Body of pancreas (tissue), 4 donors: ENCODE results near the gene TTPAL. TPM values are rescaled to one million over a fixed set of nuclear protein-coding genes. Genes with fewer than 3 reads are reported as not detected.

Source experiments
- ATAC-seq: fragments of 150-250 bp; one replicate; pipeline ENCODE4 v1.9.1; 2016
- DNase-seq, 4 donors: peaks; one replicate each; pipeline ENCODE4 v3.0.0-alpha.2; 2019
- H3K27ac ChIP-seq, 4 donors: fragments of 200-600 bp; sonication (generic); 1 replicate in 3 of 4; 2 replicates in 1 of 4; pipeline versions ENCODE4 v1.5.1 to v1.6.1; 2016 to 2019; ENCODE audit warnings: mild to moderate bottlenecking in 1 of 4, mixed read lengths in 1 of 4, moderate library complexity in 1 of 4
- H3K27me3 ChIP-seq, 2 donors: fragments of 200-600 bp; sonication (generic); one replicate each; pipeline ENCODE4 v1.6.0; 2016; ENCODE audit warnings: mild to moderate bottlenecking in 1 of 2
- H3K36me3 ChIP-seq, 2 donors: fragments of 200-600 bp; sonication (generic); replicated peaks in 1 of 2; 2 replicates each; pipeline ENCODE4 v1.5.1; 2016; ENCODE audit warnings: low read depth in 2 of 2; ENCODE audit not compliant: insufficient read depth in 1 of 2
- H3K4me1 ChIP-seq: fragments of 200-600 bp; sonication (generic); one replicate; pipeline ENCODE4 v1.6.0; 2016
- H3K4me3 ChIP-seq, 2 donors: fragments of 200-600 bp; sonication (generic); 1 replicate in 1 of 2; 2 replicates in 1 of 2; pipeline ENCODE4 v1.5.1; 2016 to 2019
- H3K9me3 ChIP-seq, 3 donors: fragments of 200-600 bp; sonication (generic); 1 replicate in 2 of 3; 2 replicates in 1 of 3; pipeline ENCODE4 v1.5.1; 2016
- POLR2A ChIP-seq, 3 donors: fragments of 450-650 bp; IDR thresholded peaks; one replicate each; pipeline ENCODE4 v1.6.1; 2016; ENCODE audit warnings: antibody characterized with exemption in 3 of 3, mild to moderate bottlenecking in 2 of 3
- WGBS, 2 donors: methylation state at CpG; one replicate each; pipeline ENCODE4 v1.1.5; 2017; 5-methylcytosine and 5-hydroxymethylcytosine counted together
- intact Hi-C: fragments of 100-400 bp; cut with DNase I; formaldehyde crosslinking; loops from one replicate; pipeline ENCODE4 v1.15.1; 2023
- total RNA-seq, 2 donors: library from RNA; depleted of rRNA; stranded (reverse); fragments of >200 nt; gene quantifications; one replicate each; pipeline ENCODE4 v1.1.0, GENCODE V29; 2016
- TF ChIP-seq, protein P1 (sequence below), 7 experiments: fragments of 450-650 bp in 4 of 7; fragments of 200-600 bp in 3 of 7; sonication (generic) in 3 of 7; IDR thresholded peaks; one replicate each; pipeline ENCODE4 v1.5.1; 2016 to 2019; ENCODE audit warnings: antibody characterized with exemption in 7 of 7

TTPAL gene
- total RNA-seq, 2 donors from 2014 or later = 8.3 to 9.9 TPM

DNA sequence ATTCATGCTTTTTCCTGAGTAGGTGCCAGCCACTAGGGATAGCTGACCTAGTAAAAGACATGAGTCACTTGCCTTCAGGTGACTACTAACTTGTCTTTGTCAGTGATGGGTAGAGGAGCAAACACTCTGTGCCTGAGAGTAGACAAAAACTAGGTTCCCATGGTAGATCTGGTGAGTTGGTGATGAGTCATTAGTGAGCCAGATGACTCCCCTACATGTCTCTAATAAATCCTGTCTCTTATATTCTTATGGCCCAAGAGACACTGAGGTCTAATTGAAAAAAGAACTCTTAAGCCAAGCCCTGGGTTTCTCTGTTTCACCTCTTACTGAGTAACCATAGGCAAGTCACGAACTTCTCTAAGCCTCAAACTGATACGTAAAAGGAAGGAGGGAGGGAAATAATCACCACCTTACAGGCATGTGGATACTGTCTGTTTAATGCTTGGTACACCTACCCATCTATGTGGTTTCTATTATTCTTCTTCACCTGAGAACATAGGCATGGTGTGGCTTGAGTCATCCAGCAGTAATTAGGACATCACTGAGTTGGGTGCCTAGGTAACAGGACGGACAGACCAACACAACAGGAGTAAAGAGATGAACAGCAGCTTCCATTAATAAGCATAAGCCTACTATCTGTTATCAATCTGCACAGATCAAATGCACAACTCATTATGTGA is 20.3 kb downstream of the TTPAL start:
- ATAC-seq (no peak), DNase-seq (no peak)
- Histone ChIP-seq H3K27ac (no peak overlapping the region), H3K4me1 (no peaks in the 10 kb centered on the region), H3K9me3 (no peaks in the 10 kb centered on the region), H3K27me3 (no peaks in the 10 kb centered on the region), H3K4me3 (no peak overlapping the region), H3K36me3 (peaks cover 9 to 25% of the 10 kb centered on the region in 2 donors)
- TF ChIP-seq, protein P1, sequence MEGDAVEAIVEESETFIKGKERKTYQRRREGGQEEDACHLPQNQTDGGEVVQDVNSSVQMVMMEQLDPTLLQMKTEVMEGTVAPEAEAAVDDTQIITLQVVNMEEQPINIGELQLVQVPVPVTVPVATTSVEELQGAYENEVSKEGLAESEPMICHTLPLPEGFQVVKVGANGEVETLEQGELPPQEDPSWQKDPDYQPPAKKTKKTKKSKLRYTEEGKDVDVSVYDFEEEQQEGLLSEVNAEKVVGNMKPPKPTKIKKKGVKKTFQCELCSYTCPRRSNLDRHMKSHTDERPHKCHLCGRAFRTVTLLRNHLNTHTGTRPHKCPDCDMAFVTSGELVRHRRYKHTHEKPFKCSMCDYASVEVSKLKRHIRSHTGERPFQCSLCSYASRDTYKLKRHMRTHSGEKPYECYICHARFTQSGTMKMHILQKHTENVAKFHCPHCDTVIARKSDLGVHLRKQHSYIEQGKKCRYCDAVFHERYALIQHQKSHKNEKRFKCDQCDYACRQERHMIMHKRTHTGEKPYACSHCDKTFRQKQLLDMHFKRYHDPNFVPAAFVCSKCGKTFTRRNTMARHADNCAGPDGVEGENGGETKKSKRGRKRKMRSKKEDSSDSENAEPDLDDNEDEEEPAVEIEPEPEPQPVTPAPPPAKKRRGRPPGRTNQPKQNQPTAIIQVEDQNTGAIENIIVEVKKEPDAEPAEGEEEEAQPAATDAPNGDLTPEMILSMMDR (IDR thresholded peaks at IDR 0.05) = no peak
- no peak for TF ChIP-seq POLR2A (IDR thresholded peaks at IDR 0.05)
- intact Hi-C loops = no loop called here
- 86 to 96% methylated on average over 3 of the region's 3 CpGs for WGBS, 2 donors

DNA sequence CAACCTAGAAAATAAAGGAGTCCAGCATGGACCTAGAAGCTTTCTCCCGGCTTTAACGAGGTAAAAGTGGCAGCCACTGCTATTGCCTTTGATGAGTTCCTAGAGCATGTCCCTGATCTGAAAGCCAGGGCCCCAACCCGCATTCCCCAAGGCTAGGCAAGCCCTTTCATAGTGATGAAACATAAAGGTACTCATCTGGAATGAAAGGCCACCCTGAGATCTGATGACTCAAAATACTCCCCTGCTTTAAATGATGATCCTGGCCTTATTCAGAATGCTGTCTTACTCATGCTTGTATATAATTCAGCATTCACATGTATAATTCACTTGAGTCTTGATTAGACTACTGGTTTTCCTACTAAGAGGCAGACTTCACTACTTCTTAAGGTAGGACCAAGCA is 21.3 kb downstream of the TTPAL start:
- no peak for ATAC-seq
- intact Hi-C loops = no loop called here
- no peaks in the 10 kb centered on the region for H3K9me3 ChIP-seq
- peaks cover 11 to 35% of the 10 kb centered on the region in 2 donors for H3K36me3 ChIP-seq
- H3K4me3 ChIP-seq = no peak overlapping the region
- no peaks in the 10 kb centered on the region for H3K4me1 ChIP-seq
- no peaks in the 10 kb centered on the region for H3K27me3 ChIP-seq
- no peak overlapping the region for H3K27ac ChIP-seq
- 86 to 88% methylated on average over 3 of the region's 3 CpGs for WGBS, 2 donors
- TF ChIP-seq POLR2A (IDR thresholded peaks at IDR 0.05) = no peak
- DNase-seq = no peak

DNA sequence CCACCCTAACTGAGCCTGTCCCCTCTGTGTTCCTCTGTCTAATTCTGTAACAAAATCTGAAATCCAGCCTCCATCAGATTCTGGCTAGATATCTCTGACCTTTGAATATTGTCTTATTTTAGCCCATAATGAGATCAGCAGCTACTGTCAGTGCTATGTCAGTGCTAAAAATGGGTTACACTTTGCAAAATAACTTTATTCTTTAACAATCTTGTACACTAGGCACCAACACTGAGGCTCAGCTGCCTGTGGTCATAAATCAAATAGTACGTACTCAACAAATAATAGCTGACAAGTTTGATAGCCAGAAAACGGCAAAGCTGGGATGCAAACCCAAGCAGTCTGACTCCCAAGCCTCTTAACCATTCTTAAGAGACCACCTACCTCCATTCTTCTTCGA is 22.1 kb downstream of the TTPAL start:
- no peaks in the 10 kb centered on the region for H3K9me3 ChIP-seq
- WGBS, 2 donors = 63 to 66% methylated on average over 3 of the region's 3 CpGs
- H3K27me3 ChIP-seq = no peaks in the 10 kb centered on the region
- ATAC-seq (no peak), DNase-seq (no peak)
- intact Hi-C loops = no loop called here
- H3K4me1 ChIP-seq = no peaks in the 10 kb centered on the region
- no peak for TF ChIP-seq POLR2A (IDR thresholded peaks at IDR 0.05)
- TF ChIP-seq, protein P1 (IDR thresholded peaks at IDR 0.05) = no peak
- H3K36me3 ChIP-seq = peaks cover 11 to 39% of the 10 kb centered on the region in 2 donors
- no peak overlapping the region for H3K27ac ChIP-seq
- no peak overlapping the region for H3K4me3 ChIP-seq

DNA sequence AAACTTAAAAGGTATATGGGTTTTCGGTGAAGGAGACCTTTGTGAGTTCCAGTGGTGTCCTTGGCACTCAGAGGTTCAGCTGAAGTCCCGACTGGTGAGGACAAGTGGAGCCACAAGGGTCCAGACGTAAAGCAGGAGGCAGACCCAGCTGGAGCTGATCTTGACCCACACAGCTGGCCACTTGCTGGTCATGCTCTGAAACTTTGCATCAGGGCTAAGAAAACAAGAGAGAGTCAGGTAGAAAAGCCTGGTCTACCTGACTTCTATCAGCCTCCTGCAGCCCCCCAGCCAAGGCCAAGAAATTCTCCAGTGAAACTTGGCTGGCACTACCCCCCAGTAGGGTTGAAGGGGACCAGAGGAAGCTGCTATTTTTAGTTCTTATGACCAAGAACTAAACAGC is 24.5 kb downstream of the TTPAL start:
- Histone ChIP-seq H3K4me3 (no peak overlapping the region), H3K27ac (no peak overlapping the region), H3K9me3 (no peaks in the 10 kb centered on the region), H3K36me3 (peaks cover 11 to 51% of the 10 kb centered on the region in 2 donors), H3K27me3 (no peaks in the 10 kb centered on the region), H3K4me1 (no peaks in the 10 kb centered on the region)
- 87 to 88% methylated on average over 3 of the region's 3 CpGs for WGBS, 2 donors
- no peak for DNase-seq
- intact Hi-C loops = no loop called here
- ATAC-seq = no peak
- TF ChIP-seq, protein P1 (IDR thresholded peaks at IDR 0.05) = no peak
- TF ChIP-seq POLR2A (IDR thresholded peaks at IDR 0.05) = no peak

DNA sequence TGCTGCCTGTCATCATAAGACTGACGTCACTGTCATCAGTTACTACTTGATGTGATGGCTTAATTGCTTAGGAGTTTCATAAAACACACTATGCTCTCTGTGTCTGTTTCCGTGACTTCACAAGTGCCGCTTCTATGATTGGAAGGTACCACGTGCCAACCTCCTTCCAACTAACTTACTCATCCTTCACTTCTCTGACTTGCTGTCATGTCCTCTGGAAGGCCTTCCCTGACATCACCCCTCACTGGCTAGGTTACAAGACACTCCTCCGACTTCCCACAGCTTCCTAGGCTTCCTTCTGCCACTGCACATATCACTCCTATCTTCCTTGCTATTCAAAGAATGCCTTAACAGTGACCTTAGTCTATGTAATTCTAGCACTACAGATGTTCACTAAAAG is 25.8 kb downstream of the TTPAL start:
- TF ChIP-seq, protein P1 (IDR thresholded peaks at IDR 0.05) = no peak
- TF ChIP-seq POLR2A (IDR thresholded peaks at IDR 0.05) = no peak
- DNase-seq (no peak), ATAC-seq (no peak)
- no peak overlapping the region for H3K4me3 ChIP-seq
- intact Hi-C loops = no loop called here
- H3K4me1 ChIP-seq = no peaks in the 10 kb centered on the region
- H3K27ac ChIP-seq = no peak overlapping the region
- H3K9me3 ChIP-seq = no peaks in the 10 kb centered on the region
- 87 to 91% methylated on average over 5 of the region's 5 CpGs for WGBS, 2 donors
- peaks cover 11 to 49% of the 10 kb centered on the region in 2 donors for H3K36me3 ChIP-seq
- no peaks in the 10 kb centered on the region for H3K27me3 ChIP-seq
